ENCODE data around the gene WDR72.

WDR72 gene

DNA sequence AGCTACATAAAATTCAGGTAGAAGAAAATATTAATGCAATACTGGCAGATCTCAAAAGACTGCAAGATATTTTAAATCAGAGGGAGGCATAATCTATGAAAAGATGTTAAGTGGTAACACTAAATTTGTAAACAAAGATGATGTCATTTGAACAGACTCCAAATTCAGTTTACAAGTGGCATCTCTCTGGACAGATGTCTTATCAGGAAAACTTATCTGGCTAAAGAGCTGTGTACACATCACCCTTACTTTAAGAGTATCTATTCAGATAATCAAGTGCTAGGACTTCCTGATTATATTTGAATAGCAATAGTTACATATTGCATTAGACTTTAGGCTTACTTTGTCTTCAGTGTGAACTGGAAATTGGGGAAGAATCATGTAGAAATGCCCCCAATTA is 231.5 kb downstream of the WDR72 start:
- no peak for DNase-seq

DNA sequence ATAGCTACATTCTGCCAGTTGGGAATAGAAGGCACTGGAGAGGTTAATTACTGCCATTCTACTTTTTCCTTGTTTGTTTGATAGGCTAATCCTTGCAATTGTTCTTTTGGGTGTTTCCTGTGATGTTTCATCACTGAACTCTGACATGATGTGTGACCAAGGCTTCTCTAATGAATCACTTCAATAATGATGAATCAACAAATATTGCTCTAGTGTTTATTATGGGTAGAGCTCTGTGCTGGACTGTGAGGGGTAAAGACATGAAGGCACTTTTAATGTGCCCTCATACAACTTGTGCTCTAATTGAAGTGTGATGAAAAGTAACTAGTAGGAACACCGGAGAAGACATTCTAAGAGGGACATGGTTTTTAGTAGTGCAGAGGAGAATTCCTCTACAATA is 233.6 kb downstream of the WDR72 start:
- DNase-seq: no peak

DNA sequence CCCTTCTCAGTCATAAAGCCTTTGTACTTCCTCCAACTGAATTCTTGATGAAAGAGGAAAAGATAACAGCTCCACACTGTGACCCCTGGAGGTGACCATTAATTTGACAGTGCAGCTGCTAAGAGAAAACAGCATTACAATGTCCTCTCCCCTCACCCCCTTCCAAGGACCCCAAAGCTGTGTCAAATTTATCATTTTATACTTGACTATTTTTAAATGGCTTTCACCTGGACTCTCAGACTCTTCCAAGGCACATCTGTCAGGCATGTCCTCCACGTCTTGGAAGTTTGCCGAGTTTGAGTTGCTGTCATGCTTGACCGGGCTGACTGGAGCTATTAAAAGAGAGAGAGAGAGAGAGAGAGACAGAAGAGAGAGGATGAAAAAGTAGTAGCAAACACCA is 236.5 kb downstream of the WDR72 start:
- DNase-seq: no peak

DNA sequence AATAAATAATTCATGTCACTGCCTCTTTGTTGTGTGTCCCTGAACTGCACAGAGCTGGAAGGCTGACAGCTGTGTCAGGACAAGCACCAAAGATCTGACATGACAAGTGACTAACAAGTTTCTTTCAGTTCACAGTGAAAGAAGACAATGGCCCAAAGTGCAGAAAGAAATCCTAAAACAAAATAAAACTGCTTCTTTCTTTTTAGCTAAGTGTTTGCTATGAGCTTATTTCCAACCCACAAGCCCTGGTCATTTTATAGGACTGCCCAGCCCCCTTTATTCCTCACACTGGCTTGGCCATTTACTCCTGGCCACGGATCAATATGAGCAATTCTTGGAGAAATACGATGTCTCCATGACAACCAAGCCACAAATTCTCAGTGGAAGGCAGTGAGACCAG is 238.5 kb downstream of the WDR72 start:
- no peak for DNase-seq

DNA sequence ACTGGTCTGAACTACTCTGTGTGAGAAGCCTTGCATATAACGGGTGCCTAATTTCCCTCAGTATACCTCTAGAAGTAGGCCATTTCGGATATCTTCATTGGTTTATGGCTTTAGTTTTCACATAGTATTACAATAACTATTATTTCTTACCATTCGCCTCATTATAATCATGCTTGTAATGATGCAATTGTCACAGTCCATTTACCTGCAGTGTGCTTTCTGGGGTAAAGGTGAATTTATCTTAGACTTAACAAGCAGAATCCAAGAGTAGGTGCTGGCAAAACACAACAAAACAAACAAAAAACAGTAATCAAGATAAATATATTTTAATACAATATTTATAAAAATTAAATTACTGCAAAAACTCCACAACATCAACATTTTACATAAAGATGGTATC is 246.0 kb downstream of the WDR72 start:
- DNase-seq: no peak

DNA sequence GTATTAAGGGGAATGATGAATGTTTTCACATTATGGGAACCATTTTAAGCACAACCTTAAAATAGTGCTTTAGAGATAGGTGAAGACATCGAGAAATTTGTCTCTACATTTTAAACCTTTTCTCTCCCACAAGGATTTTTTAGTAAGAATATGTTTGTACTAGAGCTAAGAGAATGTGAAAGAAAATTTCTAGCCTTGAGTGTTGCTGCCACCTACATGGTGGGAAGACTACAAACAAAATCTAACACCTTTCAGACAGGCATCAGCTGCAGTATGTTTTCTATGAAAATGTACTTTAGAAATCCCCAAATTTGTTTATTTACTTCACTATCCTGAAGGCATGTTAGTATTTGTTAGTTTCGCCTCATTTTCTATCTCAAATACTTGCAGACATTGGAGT is 247.4 kb downstream of the WDR72 start:
- DNase-seq: no peak

DNA sequence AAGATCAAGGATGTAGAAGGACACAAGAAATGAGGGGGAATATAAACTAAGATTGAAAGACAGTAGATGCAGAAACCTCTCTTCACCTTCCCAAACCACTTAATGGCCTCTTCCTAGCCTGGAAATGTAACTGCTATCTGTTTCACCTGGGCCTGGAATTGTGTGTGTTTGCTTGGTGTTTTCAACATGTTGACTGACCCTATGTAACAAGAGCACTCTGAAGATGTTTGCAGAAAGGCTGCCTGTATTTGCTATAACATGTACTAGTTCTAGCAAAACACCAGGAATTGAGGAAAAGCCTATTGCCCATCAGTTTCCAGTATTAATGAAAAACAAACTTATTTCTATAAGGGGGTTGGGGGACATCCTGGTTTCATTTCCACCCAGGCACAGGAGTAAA is 248.3 kb downstream of the WDR72 start:
- DNase-seq: no peak

DNA sequence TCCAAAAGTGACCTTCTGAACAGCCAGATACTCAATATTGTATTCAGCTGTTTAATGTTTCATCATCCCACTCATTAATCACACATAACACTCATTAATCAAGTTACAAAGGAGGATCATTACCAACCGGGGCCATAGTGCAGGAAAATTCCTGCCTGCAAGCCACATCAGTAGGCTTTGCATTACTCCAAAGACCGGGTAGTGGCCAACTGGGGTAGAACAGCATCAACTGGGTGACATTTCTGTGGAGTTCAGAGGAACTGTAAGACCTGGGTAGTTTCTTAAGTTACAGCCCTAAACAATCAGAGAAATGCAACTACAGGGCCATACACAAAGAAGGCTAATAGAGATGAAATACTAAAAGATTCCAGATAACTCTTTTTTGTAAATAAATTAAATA is 253.1 kb downstream of the WDR72 start:
- DNase-seq: no peak

DNA sequence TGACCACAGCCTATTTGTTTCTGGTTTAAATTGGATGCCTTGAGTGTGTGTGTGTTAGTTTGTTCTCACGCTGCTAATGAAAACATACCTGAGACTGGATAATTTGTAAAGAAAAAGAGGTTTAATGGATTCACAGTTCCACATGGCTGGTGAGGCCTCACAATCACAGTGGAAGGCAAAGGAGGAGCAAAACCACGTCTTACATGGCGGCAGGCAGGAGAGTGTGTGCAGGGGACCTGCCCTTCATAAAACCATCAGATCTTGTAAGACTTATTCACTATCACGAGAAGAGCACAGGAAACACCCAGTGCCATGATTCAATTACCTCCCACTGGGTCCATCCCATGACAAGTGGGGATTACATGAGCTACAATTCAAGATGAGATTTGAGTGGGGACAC is 260.5 kb downstream of the WDR72 start:
- no peak for DNase-seq

DNA sequence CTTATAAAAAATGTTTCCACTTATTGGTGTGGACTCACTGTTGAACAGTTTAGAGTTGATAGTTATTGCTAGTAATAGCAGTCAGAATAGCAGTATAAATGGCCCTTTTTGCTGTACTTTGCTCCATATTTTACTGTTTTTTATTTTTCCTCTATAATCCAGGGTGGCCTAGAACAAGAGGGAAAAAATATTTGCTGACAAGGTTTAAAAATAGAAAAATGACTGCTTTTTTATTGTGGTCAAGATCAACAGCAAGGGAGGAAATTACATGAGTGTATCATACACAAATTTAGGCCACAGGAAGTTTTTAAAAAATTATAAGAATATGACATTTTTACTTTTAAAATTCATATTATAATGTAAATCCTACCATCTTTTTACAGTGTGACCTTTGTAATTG is 269.1 kb downstream of the WDR72 start:
- no peak for DNase-seq

DNA sequence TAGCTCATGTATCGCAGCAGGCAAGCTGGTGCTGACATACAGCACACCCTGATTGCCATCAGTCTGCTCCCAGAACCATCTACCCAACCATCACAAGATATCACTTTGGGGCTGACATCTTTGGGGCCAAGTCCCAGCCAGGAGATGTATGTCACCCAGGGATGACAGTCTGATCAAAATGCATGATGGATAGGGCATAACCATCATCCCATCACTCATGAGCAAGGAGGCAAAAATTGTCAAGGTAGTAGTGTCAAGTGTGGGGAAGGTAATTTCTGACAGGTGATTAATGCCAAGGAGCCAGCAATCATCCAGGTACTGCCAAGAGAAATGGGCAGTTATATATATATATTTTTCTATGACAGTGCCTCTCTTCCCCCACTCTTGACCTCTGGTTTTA is 277.4 kb downstream of the WDR72 start:
- no peak for DNase-seq

DNA sequence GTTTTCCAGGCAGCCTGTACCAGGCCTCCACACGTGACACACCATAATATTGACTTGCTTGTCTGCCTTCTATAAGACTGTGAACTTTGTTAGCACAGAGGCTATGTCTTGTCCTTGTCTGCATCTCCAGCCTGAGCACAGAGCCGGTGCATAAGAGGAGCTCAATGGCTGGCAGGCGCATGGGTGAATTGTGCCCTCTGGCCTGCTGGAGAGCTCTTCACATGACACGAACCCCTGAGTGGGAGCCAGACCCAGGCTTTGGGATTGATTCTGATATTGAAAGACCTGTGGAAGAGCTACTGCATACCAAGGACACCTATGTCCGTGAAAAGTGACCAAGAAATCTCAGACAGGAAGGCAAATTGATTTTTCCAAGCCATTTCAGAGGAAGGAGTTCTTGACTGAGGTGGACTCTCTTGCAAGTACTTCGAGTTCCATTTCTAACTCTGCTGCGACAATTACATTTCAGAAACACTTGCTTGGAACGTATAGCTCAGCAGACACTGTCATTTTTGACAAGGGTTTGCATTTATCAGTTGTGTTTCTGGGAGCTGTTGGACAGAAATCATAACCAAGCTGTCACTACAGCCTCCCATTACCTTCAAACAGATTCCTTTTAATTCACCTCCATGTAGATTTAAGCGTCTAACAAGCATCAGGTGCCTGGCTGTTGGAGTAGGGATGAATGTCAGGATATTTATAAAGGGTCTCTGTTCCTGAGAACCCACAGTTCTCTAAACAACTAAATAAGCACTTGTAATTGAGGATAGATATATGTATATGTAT is 281.3 kb downstream of the WDR72 start:
- DNase-seq: no peak

DNA sequence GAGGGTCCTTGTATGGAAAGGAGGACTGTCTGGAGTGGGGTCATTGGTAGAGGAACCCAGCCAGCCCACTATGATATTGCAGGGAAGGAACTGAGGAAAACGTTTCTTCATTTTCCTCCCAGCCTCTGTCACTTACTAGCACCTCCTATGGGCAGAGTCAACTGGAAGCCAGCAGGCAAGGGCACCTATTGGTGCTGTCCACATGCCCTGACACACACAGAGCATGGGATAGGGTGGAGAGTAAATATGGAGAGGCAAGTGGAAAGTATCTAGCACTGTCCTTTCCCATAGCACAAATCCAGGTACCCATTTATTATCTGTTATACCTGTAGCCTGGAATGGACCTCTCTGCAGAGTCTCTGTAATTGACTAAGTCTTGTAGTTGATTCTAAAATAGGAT is 285.6 kb downstream of the WDR72 start:
- DNase-seq: no peak

DNA sequence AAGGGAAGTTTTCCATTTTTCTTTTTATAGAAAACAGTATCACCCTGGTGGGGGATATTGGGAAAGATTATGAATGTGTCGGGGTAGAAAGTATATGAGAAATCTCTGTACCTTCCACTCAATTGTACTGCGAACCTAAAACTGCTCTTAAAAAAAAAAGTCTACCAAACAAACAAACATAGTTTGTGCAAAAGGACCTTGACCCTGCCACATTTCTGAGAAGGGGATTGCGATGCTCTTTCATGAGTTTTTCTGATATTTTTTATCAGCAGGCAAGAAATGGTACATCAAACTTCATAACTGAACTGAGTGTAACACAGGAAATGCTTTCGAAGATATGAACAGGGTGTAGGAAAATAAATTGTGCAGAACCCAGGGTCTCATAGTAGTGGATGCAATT is 286.0 kb downstream of the WDR72 start:
- DNase-seq: no peak

DNA sequence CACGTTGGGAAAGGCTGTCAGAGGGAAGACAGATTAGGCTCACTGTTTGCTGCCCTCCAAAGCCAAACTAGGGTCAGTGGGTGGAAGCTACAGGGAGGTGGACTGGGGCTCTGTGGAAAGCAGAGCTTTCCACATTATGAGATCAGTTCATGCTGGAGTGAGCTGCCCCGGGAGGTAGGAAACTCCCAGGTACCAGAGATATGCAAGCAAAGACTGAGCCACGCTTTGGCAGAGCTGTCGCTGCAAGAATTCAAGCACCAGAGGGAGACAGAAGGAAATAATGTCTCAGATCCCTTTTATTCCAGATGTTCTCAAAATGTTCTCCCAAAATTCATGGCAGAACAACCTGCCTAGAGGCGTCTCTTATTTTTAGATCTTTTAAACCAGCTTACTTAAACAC is 286.6 kb downstream of the WDR72 start:
- DNase-seq: no peak

DNA sequence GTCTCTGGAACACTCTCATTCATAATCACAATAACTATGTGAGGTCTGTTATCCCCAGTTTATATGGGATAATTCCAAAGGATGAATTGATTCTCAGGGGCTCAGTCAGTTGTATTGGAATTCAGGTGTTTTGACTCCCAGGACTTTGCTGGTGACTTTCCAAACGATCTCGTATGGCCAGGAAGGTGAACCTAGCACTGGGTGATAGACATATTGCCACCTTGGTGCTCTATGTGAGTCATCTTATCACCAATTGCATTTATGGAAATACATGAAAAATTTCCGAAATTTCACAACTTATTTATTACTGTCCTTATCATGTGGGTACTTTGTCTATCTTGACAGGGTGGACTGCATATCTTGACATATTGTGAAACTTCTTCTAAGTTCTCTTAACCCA is 287.3 kb downstream of the WDR72 start:
- DNase-seq: no peak

DNA sequence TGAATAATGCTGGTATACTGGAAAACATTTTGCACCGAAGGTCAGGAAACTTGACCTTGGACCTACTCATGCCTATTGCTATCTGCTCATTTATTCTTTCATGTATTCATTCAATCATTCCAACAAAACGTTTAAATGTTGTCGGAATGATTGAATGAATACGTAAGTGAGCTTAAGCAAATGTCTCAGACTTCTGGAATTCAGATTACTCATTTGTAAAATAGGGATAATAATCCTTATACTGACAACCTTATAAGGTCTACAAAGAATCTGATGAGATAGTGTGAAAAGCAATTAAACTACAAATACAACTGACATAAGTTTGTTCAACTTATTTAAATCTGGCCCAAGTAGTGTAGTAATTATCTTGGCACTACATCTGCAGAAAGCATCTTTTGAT is 288.7 kb downstream of the WDR72 start:
- no peak for DNase-seq

DNA sequence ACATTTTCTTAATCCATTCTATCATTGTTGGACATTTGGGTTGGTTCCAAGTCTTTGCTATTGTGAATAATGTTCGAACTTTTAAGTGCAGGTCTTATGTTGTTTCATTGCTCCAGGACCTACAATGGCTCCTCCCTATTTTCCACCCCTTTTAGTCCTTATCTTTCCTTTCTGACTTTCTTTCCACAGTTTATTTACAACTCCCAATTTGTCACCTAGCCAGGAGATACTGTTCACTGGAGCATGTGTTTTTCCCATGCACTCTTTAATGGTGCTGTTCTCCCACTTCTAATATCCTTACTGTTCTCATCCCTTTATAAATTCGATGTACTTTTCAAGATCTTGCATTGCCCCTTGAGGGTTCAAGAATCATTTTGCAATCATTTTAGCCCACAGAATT is 290.0 kb downstream of the WDR72 start:
- DNase-seq: no peak

Measured in T1000 (cell line).